Testis (tissue), 2 donors: ENCODE measurements around the gene CPT1C.

Source experiments
- POLR2A ChIP-seq: fragments of 450-650 bp; IDR thresholded peaks from one replicate; pipeline ENCODE4 v1.6.1; 2017; ENCODE audit warnings: antibody characterized with exemption, mild to moderate bottlenecking, moderate library complexity
- TF ChIP-seq, protein P1 (sequence below), 3 experiments: fragments of 450-650 bp in 2 of 3; fragments of 200-600 bp in 1 of 3; sonication (generic) in 1 of 3; IDR thresholded peaks; one replicate each; pipeline ENCODE4 v1.5.1; 2016 to 2019; ENCODE audit warnings: antibody characterized with exemption in 3 of 3, mild to moderate bottlenecking in 2 of 3, moderate library complexity in 1 of 3

DNA sequence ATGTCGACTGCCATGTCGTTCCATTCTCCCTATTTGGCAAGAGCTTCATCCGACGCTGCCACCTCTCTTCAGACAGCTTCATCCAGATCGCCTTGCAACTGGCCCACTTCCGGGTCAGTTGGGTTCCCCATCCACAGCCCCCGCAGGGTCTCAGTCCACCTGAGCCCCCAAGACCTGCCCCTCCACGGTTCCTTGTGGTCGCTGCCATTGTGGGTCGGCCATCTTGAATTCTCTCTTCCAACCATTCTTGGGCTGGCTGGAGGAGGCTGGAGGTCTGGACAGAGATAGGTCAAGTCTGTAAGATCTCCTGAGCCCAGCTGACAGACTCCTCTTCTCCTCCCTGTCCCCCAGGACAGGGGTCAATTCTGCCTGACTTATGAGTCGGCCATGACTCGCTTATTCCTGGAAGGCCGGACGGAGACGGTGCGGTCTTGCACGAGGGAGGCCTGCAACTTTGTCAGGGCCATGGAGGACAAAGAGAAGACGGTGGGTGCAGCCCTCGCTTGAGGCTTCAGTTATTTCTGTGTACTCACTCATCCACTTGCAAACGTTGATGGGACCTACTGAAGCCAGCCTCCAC is 19.5 kb downstream of the CPT1C start:
- TF ChIP-seq, protein P1, sequence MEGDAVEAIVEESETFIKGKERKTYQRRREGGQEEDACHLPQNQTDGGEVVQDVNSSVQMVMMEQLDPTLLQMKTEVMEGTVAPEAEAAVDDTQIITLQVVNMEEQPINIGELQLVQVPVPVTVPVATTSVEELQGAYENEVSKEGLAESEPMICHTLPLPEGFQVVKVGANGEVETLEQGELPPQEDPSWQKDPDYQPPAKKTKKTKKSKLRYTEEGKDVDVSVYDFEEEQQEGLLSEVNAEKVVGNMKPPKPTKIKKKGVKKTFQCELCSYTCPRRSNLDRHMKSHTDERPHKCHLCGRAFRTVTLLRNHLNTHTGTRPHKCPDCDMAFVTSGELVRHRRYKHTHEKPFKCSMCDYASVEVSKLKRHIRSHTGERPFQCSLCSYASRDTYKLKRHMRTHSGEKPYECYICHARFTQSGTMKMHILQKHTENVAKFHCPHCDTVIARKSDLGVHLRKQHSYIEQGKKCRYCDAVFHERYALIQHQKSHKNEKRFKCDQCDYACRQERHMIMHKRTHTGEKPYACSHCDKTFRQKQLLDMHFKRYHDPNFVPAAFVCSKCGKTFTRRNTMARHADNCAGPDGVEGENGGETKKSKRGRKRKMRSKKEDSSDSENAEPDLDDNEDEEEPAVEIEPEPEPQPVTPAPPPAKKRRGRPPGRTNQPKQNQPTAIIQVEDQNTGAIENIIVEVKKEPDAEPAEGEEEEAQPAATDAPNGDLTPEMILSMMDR (IDR thresholded peaks at IDR 0.05), result no peak
- TF ChIP-seq POLR2A, result no peak
